Transverse colon (tissue), 4 donors: ENCODE results near the gene BRPF3. TPM values are rescaled to one million over a fixed set of nuclear protein-coding genes. Genes with fewer than 3 reads are reported as not detected.

ENCODE experiments used
- DNase-seq: peaks from one replicate; pipeline ENCODE4 v3.0.0-alpha.2; 2019
- H3K27ac ChIP-seq, 4 donors: fragments of 200-600 bp; sonication (generic); 2 replicates each; pipeline ENCODE4 v1.5.1; 2016 to 2018; ENCODE audit warnings: inconsistent platforms in 4 of 4
- H3K27me3 ChIP-seq: fragments of 200-600 bp; sonication (generic); 2 replicates; pipeline ENCODE4 v1.5.1; 2017; ENCODE audit warnings: inconsistent platforms
- H3K36me3 ChIP-seq, 4 donors: fragments of 200-600 bp; sonication (generic); 2 replicates each; pipeline ENCODE4 v1.5.1; 2017 to 2019; ENCODE audit warnings: inconsistent platforms in 4 of 4
- H3K4me1 ChIP-seq, 4 donors: fragments of 200-600 bp; sonication (generic); 2 replicates each; pipeline ENCODE4 v1.5.1; 2017 to 2020; ENCODE audit warnings: inconsistent platforms in 4 of 4
- H3K4me3 ChIP-seq, 4 donors: fragments of 200-600 bp; sonication (generic); 1 replicate in 1 of 4; 2 replicates in 3 of 4; pipeline versions ENCODE4 v1.5.1 to v1.6.1; 2017 to 2019; ENCODE audit warnings: inconsistent platforms in 4 of 4
- H3K9me3 ChIP-seq, 2 donors: fragments of 200-600 bp; sonication (generic); 2 replicates each; pipeline ENCODE4 v1.5.1; 2017 to 2019; ENCODE audit warnings: inconsistent platforms in 2 of 2
- EP300 ChIP-seq: sonication (generic); formaldehyde crosslinking; IDR thresholded peaks from one replicate; pipeline ENCODE4 v1.6.1; 2017; ENCODE audit warnings: antibody characterized with exemption, low read depth
- POLR2A ChIP-seq: fragments of 450-650 bp; IDR thresholded peaks from one replicate; pipeline ENCODE4 v1.6.1; 2016; ENCODE audit warnings: antibody characterized with exemption, mild to moderate bottlenecking, moderate library complexity
- POLR2AphosphoS5 ChIP-seq, 3 donors: sonication (generic); formaldehyde crosslinking; IDR thresholded peaks; one replicate each; pipeline ENCODE4 v1.6.1; 2016; ENCODE audit warnings: antibody characterized with exemption in 3 of 3
- WGBS, 2 donors: methylation state at CpG; one replicate each; pipeline ENCODE4 v1.1.5; 2018; ENCODE audit warnings: low coverage in 1 of 2; 5-methylcytosine and 5-hydroxymethylcytosine counted together
- in situ Hi-C, 4 donors: fragments of 200-750 bp; cut with MboI; loops; one replicate each; pipeline versions ENCODE4 v1.15.0 to v1.15.1; 2017; ENCODE audit warnings: low sequenced_read_pairs in 3 of 4, low pct_ligation_motif_present in 1 of 4, low pct_unique_long_range_greater_than_20kb in 1 of 4
- intact Hi-C: fragments of 100-400 bp; cut with DNase I; formaldehyde crosslinking; loops from one replicate; pipeline ENCODE4 v1.15.1; 2023; ENCODE audit warnings: low total_unique reads
- total RNA-seq, 4 donors: library from RNA; depleted of rRNA; stranded (reverse); fragments of >200 nt; gene quantifications; one replicate each; pipeline ENCODE4 v1.1.0, GENCODE V29; 2016
- TF ChIP-seq, protein P1 (sequence below), 5 experiments: fragments of 200-600 bp in 3 of 5; fragments of 450-650 bp in 2 of 5; sonication (generic) in 3 of 5; IDR thresholded peaks; 1 replicate in 2 of 5; 2 replicates in 3 of 5; pipeline ENCODE4 v1.5.1; 2016 to 2017; ENCODE audit warnings: antibody characterized with exemption in 5 of 5, inconsistent platforms in 3 of 5, mild to moderate bottlenecking in 2 of 5, moderate library complexity in 1 of 5

The BRPF3 gene
- total RNA-seq, 4 donors from 2014 or later: 74.8 to 209 (median 90.6) TPM

DNA sequence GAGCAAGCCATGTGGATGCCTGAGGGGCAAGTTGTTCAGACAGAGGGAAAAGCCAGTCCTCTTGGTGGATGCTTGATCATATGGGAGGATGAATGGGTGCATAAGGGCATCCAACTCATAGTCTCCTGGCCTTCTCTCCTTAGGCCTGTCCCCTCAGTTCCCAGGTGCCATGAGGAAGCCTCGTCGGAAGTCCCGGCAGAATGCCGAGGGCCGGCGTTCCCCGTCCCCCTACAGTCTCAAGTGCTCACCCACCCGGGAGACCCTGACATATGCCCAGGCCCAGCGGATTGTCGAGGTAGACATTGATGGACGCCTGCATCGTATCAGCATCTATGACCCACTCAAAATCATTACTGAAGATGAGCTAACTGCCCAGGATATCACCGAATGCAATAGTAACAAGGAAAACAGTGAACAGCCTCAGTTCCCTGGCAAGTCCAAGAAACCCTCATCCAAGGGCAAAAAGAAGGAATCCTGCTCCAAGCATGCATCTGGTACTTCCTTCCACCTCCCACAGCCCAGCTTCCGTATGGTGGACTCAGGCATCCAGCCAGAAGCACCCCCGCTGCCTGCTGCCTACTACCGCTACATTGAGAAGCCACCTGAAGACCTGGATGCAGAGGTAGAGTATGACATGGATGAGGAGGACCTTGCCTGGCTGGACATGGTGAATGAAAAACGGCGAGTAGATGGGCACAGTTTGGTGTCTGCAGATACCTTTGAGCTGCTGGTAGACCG, 3.8 kb downstream of the BRPF3 start:
- Histone ChIP-seq H3K4me1 (peaks cover 12 to 60% (median 22%) of the 10 kb centered on the region in 4 donors), H3K36me3 (peaks cover 0 to 12% (median 4%) of the 10 kb centered on the region in 4 donors), H3K4me3 (no peak overlapping the region), H3K27me3 (no peaks in the 10 kb centered on the region), H3K27ac (no peak overlapping the region), H3K9me3 (no peaks in the 10 kb centered on the region)
- in situ Hi-C loops (loop anchor here in 1 of 4 donors (5.0 to 10.0 kb wide), 2 partner anchors 66 to 173 kb away; partner anchors contain the start of genes MAPK13 and MAPK14), intact Hi-C loops (no loop called here)
- TF ChIP-seq, protein P1, sequence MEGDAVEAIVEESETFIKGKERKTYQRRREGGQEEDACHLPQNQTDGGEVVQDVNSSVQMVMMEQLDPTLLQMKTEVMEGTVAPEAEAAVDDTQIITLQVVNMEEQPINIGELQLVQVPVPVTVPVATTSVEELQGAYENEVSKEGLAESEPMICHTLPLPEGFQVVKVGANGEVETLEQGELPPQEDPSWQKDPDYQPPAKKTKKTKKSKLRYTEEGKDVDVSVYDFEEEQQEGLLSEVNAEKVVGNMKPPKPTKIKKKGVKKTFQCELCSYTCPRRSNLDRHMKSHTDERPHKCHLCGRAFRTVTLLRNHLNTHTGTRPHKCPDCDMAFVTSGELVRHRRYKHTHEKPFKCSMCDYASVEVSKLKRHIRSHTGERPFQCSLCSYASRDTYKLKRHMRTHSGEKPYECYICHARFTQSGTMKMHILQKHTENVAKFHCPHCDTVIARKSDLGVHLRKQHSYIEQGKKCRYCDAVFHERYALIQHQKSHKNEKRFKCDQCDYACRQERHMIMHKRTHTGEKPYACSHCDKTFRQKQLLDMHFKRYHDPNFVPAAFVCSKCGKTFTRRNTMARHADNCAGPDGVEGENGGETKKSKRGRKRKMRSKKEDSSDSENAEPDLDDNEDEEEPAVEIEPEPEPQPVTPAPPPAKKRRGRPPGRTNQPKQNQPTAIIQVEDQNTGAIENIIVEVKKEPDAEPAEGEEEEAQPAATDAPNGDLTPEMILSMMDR (IDR thresholded peaks at IDR 0.05): no peak
- TF ChIP-seq POLR2AphosphoS5 (IDR thresholded peaks at IDR 0.05) (no peak), EP300 (no peak)
- DNase-seq: no peak
- 95% methylated on average over 19 of the region's 19 CpGs; no CpG with 5 or more reads in 1 of the 2 donors for WGBS, 2 donors

DNA sequence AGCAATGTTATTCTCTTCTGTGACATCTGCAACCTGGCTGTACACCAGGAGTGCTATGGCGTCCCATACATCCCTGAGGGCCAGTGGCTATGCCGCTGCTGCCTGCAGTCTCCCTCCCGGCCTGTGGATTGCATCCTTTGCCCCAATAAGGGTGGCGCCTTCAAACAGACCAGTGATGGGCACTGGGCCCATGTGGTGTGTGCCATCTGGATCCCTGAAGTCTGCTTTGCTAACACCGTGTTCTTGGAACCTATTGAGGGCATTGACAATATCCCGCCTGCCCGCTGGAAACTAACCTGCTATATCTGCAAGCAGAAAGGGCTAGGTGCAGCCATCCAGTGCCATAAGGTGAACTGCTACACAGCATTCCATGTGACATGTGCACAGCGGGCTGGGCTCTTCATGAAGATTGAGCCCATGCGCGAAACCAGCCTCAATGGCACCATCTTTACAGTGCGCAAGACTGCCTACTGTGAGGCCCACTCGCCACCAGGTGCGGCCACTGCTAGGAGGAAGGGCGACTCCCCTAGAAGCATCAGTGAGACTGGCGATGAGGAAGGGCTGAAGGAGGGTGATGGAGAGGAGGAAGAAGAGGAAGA, 4.6 kb downstream of the BRPF3 start:
- H3K4me3 ChIP-seq: no peak overlapping the region
- H3K27ac ChIP-seq: no peak overlapping the region
- H3K27me3 ChIP-seq: no peaks in the 10 kb centered on the region
- TF ChIP-seq POLR2AphosphoS5 (IDR thresholded peaks at IDR 0.05) (no peak), POLR2A (no peak), EP300 (no peak)
- TF ChIP-seq, protein P1 (IDR thresholded peaks at IDR 0.05): no peak
- intact Hi-C loops (no loop called here), in situ Hi-C loops (loop anchor here in 1 of 4 donors (5.0 to 10.0 kb wide), 2 partner anchors 66 to 174 kb away; partner anchors contain the start of genes MAPK13 and MAPK14)
- H3K4me1 ChIP-seq: peaks cover 12 to 53% (median 17%) of the 10 kb centered on the region in 4 donors
- H3K9me3 ChIP-seq: no peaks in the 10 kb centered on the region
- 96 to 100% methylated on average over 1 to 15 of the region's 15 CpGs for WGBS, 2 donors
- peaks cover 0 to 19% (median 4%) of the 10 kb centered on the region in 4 donors for H3K36me3 ChIP-seq
- no peak for DNase-seq

DNA sequence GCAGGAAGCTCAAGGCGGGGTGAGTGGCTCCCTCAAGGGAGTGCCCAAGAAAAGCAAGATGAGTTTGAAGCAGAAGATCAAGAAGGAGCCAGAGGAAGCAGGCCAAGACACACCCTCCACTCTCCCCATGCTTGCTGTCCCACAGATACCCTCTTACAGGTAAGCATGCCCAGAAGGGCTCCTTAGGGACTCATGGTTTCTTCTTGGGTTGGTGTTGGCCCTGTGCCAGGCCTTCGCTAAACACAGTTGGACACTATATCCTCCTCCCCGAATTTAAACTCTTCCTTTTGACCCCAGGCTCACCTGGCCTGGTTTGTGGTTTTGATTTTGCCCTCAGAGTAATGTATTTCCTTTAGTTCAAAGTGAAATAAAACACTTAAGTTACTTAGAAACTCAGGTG, 5.1 kb downstream of the BRPF3 start:
- peaks cover 0 to 23% (median 4%) of the 10 kb centered on the region in 4 donors for H3K36me3 ChIP-seq
- H3K4me3 ChIP-seq: no peak overlapping the region
- WGBS, 2 donors: 50 to 100% methylated on average over 1 to 3 of the region's 3 CpGs

More for the DNA sequence above, 5.1 kb downstream of the BRPF3 start:
- no peak for DNase-seq
- Histone ChIP-seq H3K27ac (no peak overlapping the region), H3K27me3 (no peaks in the 10 kb centered on the region), H3K4me1 (peaks cover 12 to 58% (median 17%) of the 10 kb centered on the region in 4 donors), H3K9me3 (no peaks in the 10 kb centered on the region)
- in situ Hi-C loops (loop anchor here in 1 of 4 donors (5.0 to 10.0 kb wide), 2 partner anchors 67 to 174 kb away; partner anchors contain the start of genes MAPK13 and MAPK14), intact Hi-C loops (no loop called here)
- TF ChIP-seq POLR2AphosphoS5 (IDR thresholded peaks at IDR 0.05): no peak
- TF ChIP-seq POLR2A: no peak
- TF ChIP-seq EP300: no peak
- TF ChIP-seq, protein P1 (IDR thresholded peaks at IDR 0.05): no peak
